Liver (tissue), 9 donors: ENCODE results near the gene SNAP25. TPM values are rescaled to one million over a fixed set of nuclear protein-coding genes. Genes with fewer than 3 reads are reported as not detected.

Source experiments
- DNase-seq: peaks from one replicate; pipeline ENCODE4 v3.0.0-alpha.2; 2017; ENCODE audit warnings: low spot score
- H3K27ac ChIP-seq, 2 donors: one replicate each; pipeline ENCODE4 v1.7.0; 2013; ENCODE audit warnings: inconsistent platforms in 2 of 2, low read length in 2 of 2, control low read depth in 1 of 2, low read depth in 1 of 2, mild to moderate bottlenecking in 1 of 2
- H3K27me3 ChIP-seq, 4 donors: one replicate each; pipeline versions ENCODE4 v1.6.1 to v1.7.0; 2013; ENCODE audit warnings: low read length in 3 of 4, inconsistent platforms in 1 of 4, mild to moderate bottlenecking in 1 of 4, moderate library complexity in 1 of 4; ENCODE audit not compliant: control insufficient read depth in 4 of 4, insufficient read depth in 4 of 4
- H3K36me3 ChIP-seq, 4 donors: one replicate each; pipeline versions ENCODE4 v1.6.1 to v1.7.0; 2013; ENCODE audit warnings: low read length in 3 of 4, mild to moderate bottlenecking in 3 of 4, low read depth in 1 of 4, moderate library complexity in 1 of 4; ENCODE audit not compliant: control insufficient read depth in 4 of 4, insufficient read depth in 3 of 4
- H3K4me1 ChIP-seq, 4 donors: one replicate each; pipeline versions ENCODE4 v1.6.1 to v1.7.0; 2013; ENCODE audit warnings: low read length in 3 of 4, mild to moderate bottlenecking in 3 of 4, moderate library complexity in 1 of 4; ENCODE audit not compliant: control insufficient read depth in 4 of 4, insufficient read depth in 4 of 4
- H3K4me3 ChIP-seq, 3 donors: one replicate each; pipeline versions ENCODE4 v1.6.1 to v1.7.0; 2013; ENCODE audit warnings: low read length in 3 of 3, control low read depth in 1 of 3, low read depth in 1 of 3, mild to moderate bottlenecking in 1 of 3
- H3K9ac ChIP-seq, 2 donors: one replicate each; pipeline ENCODE4 v1.7.0; 2013; ENCODE audit warnings: low read length in 2 of 2, mild to moderate bottlenecking in 2 of 2, moderate library complexity in 2 of 2, control low read depth in 1 of 2, low read depth in 1 of 2
- H3K9me3 ChIP-seq, 4 donors: one replicate each; pipeline versions ENCODE4 v1.6.1 to v1.7.0; 2013; ENCODE audit warnings: low read length in 3 of 4; ENCODE audit not compliant: control insufficient read depth in 4 of 4
- CTCF ChIP-seq: fragments of 150-350 bp; IDR thresholded peaks from 2 replicates; pipeline ENCODE4 v1.5.1; 2017; ENCODE audit warnings: improper control_type of control experiment, low read depth, low read length; ENCODE audit not compliant: missing input control
- HNF4A ChIP-seq, 2 donors: conservative IDR thresholded peaks; 2 replicates each; pipeline ENCODE4 v1.6.1; 2016; ENCODE audit warnings: antibody characterized with exemption in 2 of 2, mild to moderate bottlenecking in 2 of 2
- HNF4G ChIP-seq: IDR thresholded peaks from 2 replicates; pipeline ENCODE4 v1.6.1; 2016; ENCODE audit warnings: antibody characterized with exemption
- MAX ChIP-seq: IDR thresholded peaks from 2 replicates; pipeline ENCODE4 v1.6.1; 2016; ENCODE audit warnings: antibody characterized with exemption
- RAD21 ChIP-seq, 2 donors: IDR thresholded peaks; 2 replicates each; pipeline ENCODE4 v1.6.1; 2016; ENCODE audit warnings: antibody characterized with exemption in 2 of 2, mild to moderate bottlenecking in 2 of 2
- REST ChIP-seq: IDR thresholded peaks from 2 replicates; pipeline ENCODE4 v1.6.1; 2016; ENCODE audit warnings: antibody characterized with exemption, mild to moderate bottlenecking
- YY1 ChIP-seq: IDR thresholded peaks from 2 replicates; pipeline ENCODE4 v1.6.1; 2016; ENCODE audit warnings: antibody characterized with exemption, mild to moderate bottlenecking
- WGBS: extraction: QIAGEN DNeasy Blood & Tissue Kit; methylation state at CpG from one replicate; pipeline ENCODE4 v1.1.7; 2013; 5-methylcytosine and 5-hydroxymethylcytosine counted together
- polyA plus RNA-seq, 2 donors: library from polyadenylated mRNA; stranded (reverse) in 1 of 2; unstranded in 1 of 2; fragments of 200-250 nt in 1 of 2; fragments of >200 nt in 1 of 2; fragmentation: Nextera tagmentation in 1 of 2; extraction: Ambion mirVana in 1 of 2; gene quantifications; one replicate each; pipeline versions ENCODE4 v1.2.1 to v1.2.3, GENCODE V29; 2013 to 2015
- total RNA-seq, 2 donors: library from RNA; depleted of rRNA; stranded (reverse); fragments of >200 nt; gene quantifications; one replicate each; pipeline ENCODE4 v1.2.3, GENCODE V29; 2014
- TF ChIP-seq, protein P1 (sequence below): IDR thresholded peaks from 2 replicates; pipeline ENCODE4 v1.6.1; 2016; ENCODE audit warnings: antibody characterized with exemption
- donor health status: healthy.
- donor health status: healthy.
- donor health status: healthy.
- donor health status: healthy.
- donor health status: healthy.

Gene SNAP25
- total and polyA plus RNA-seq, 4 donors: 0.32 to 2.7 (median 0.56) TPM

DNA sequence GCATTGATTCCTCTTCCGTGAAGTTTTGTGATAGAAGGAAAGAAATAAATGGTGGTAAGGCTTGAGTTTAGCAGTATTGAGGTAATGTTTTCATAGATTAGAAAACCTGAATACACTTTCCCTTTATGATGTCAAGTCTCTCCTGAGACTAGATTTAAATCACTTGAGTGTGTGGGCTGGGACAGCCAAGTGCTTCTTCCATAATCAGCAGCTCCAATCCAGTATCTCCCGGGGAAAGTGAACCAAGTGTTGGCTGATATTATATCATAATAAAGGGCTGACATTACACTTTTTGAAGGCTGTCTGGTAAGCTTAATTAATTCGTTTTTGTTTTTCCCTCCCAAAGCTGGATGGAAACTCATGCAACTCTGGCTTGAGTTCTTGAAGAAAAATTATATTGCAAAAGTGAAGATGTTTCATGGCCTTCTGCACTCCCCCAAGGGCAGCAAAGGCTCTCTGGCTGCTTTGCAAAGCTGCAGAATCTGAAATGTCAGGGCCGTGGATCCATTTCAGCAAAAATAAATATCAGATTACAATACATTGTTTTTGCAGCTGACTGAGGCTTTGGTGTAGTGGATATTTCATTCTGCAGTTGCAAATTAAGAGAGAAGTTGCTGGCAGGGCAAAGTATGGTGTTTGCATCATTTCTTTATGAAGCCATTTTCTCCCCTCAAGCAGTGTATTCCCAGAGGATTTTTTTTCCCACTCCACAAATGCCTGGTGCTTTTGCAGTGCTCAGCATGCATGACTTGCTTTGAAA, 114.2 kb downstream of the SNAP25 start:
- no peak overlapping the region for H3K9ac ChIP-seq
- no peaks in the 10 kb centered on the region for H3K36me3 ChIP-seq
- 86% methylated on average over 4 of the region's 4 CpGs for WGBS

GRCh38 chr20:10336959-10337729, 118.5 kb downstream of the SNAP25 start:
- no peaks in the 10 kb centered on the region for H3K9me3 ChIP-seq
- no peak overlapping the region for H3K9ac ChIP-seq
- H3K27ac ChIP-seq: no peak overlapping the region
- no peak for TF ChIP-seq MAX
- TF ChIP-seq HNF4G: no peak
- TF ChIP-seq, protein P1, sequence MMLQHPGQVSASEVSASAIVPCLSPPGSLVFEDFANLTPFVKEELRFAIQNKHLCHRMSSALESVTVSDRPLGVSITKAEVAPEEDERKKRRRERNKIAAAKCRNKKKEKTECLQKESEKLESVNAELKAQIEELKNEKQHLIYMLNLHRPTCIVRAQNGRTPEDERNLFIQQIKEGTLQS: no peak
- no peak for TF ChIP-seq REST
- no peak for TF ChIP-seq RAD21 (IDR thresholded peaks at IDR 0.05)
- TF ChIP-seq CTCF: no peak
- TF ChIP-seq HNF4A (conservative IDR thresholded peaks at IDR 0.05): no peak
- TF ChIP-seq YY1: no peak
- no peaks in the 10 kb centered on the region for H3K4me1 ChIP-seq
- WGBS: 90% methylated on average over 2 of the region's 2 CpGs
- DNase-seq: no peak
- H3K36me3 ChIP-seq: no peaks in the 10 kb centered on the region
- H3K27me3 ChIP-seq: no peaks in the 10 kb centered on the region
- H3K4me3 ChIP-seq: no peak overlapping the region

More for the DNA sequence above, 114.2 kb downstream of the SNAP25 start:
- Histone ChIP-seq H3K4me1 (peaks cover 0 to 5% (median 2%) of the 10 kb centered on the region in 4 donors), H3K4me3 (no peak overlapping the region), H3K27ac (no peak overlapping the region), H3K9me3 (no peaks in the 10 kb centered on the region), H3K27me3 (no peaks in the 10 kb centered on the region)
- DNase-seq: no peak
- TF ChIP-seq HNF4G (no peak), CTCF (no peak)
